Mesangial cell (primary cell): Measurements from ENCODE around the gene EIF4E2. TPM values are rescaled to one million over a fixed set of nuclear protein-coding genes. Genes with fewer than 3 reads are reported as not detected.

Source experiments
- total RNA-seq: library from RNA; depleted of rRNA; stranded (reverse); fragments of >200 nt; gene quantifications from 2 replicates; pipeline ENCODE4 v1.2.3, GENCODE V29; 2015

EIF4E2 gene, protein sequence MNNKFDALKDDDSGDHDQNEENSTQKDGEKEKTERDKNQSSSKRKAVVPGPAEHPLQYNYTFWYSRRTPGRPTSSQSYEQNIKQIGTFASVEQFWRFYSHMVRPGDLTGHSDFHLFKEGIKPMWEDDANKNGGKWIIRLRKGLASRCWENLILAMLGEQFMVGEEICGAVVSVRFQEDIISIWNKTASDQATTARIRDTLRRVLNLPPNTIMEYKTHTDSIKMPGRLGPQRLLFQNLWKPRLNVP
- 59.1 and 85.1 TPM in 2 replicates for total RNA-seq

DNA sequence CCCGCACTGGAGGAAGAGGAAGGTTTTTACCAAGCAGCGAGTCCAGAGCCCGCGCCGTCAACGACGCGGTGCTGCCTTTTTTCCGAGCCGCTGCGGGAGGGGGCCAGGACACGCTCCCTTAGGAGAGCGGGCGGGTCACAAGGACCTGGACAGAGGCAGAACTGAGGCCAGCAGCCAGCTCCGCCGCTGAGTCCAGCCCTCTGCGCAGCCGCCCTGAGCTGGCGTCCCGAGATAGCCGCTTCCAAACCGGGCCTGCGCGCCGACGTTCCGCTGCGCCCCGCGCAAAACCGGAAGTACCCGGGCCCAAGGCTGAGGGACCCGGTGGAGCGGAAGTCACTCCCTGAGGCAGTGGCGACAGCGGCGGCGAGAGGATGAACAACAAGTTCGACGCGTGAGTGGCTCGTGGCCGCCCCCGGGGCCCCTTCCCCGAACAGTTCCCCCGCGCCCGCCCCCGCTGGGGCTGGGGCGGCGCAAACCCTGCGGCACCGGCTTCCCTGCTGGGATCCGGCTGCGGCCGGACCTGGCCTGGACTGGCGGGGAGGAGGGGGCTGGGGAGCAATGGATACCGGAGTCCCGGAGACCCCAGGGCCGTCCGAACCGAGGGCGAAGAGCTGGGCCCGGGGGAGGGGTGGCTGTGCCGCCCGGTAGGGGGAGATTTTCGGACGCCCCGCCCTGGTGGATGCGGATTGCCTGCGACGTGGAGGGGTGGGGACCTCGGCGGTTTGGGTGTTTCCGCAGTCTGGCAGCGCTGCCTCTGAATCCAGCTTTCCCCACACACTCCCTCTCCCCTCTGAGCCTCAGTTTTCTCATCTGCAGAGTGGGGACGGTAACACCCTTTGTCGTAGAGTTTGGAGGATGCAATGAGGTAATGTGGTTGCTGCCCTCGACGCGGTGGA is at the start of gene EIF4E2, which contains the start of gene TIGD1:
EIF4E2 (plus strand) TSS at position 336 of the 896 bp plus-strand sequence; CDS start at position 372, 36 bp downstream.
TIGD1 (minus strand) TSS at position 204 of the 896 bp plus-strand sequence. CDS start 675 bp downstream, outside the sequence.

DNA sequence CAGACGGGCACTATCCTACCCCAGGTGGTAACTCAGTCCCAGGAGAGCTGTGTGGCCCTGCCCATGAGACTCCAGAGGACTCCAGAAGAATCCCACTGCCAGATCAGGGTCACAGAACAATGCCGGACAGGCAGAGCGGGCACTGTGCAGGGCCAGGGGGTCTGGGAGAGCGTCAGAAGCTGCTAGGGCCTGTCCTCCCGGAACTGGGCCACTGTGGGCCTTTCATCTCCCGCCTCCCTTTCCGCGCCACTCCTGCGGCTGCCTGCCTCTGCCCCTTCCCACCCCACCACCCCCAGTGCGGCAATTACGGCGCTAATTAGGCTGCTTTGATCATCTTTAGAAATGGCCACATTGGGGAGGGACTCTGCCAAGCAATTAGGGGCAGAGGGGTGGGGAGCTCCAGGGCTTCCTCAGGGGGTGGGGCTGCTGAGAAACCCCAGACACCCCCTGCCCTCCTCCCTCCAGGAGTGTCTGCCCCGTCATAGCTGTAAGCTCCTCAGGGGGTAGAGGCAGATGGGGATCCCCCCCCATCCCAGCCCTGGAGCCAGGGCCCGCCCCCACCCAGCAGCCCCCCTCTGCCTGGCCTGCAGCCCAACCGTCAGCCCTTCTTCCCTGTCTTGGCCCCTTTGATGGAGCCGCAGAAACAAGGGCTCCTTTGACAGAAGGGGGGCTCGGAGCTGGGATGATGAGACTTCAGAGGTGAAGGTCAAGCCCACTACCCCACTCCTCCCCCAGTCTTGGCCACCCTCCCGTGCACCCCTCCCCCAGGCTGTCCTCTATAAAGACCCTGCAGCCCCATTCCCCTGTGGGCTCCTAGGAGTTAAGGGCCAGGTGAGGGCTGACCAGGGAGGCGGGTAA is 30.7 kb upstream of the EIF4E2 start, which contains the start of gene PRSS56:
PRSS56 (plus strand) TSS at position 808 of the 858 bp plus-strand sequence. CDS start 211 bp downstream, outside the sequence.

GRCh38 chr2:232525791-232526371 is 24.6 kb upstream of the EIF4E2 start, which contains the start of gene CHRND:
CHRND (plus strand) TSS chr2:232526160; CDS start chr2:232526216, 56 bp downstream.

DNA sequence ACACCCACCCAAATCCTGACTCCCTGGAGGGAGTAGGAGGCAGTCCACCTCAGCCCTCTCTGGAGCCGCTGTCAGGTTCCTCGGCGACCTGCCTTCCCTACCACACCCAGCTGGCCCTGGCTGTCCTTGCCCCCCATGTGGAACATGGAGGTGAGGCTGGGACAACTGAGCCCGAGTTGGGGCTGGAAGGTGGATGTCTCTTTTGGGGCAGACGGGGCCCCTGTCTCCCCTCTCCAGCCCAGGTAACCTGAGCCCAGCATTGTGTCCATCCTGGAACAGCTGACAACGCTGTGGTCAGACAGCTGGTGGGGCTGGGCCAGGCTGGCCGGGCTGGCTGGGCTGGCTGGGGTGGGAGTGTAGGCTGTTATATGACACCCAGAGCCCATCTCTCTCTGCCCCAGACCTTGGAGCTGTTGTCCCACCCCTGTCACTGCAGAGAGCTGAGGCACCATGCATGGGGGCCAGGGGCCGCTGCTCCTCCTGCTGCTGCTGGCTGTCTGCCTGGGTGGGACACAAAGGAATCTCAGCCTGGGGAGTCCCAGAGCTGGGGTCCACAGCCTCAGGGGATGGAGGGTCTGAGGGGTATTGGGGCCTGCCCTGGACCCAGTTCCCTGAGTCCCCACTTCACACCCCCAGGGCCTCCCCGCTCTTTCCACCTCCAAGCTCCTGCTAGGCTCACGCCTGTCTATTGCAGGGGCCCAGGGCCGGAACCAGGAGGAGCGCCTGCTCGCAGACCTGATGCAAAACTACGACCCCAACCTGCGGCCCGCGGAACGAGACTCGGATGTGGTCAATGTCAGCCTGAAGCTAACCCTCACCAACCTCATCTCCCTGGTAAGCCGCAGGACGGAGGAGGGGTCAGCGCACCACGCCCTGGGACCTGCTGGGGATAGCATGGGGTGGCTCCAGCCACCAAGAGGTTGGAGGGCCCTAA is 10.9 kb upstream of the EIF4E2 start, which contains the start of gene CHRNG:
CHRNG (plus strand) TSS at position 395 of the 934 bp plus-strand sequence; CDS start at position 451, 56 bp downstream.

Other genes starting within 250 kb of the EIF4E2 start
- gene ALPP, start 171.9 kb upstream of the EIF4E2 start, total RNA-seq: not detected in 2 replicates
- gene ALPG, start 143.8 kb upstream of the EIF4E2 start, total RNA-seq: not detected in 2 replicates
- not detected in 2 replicates for gene ALPI, start 94.5 kb upstream of the EIF4E2 start, total RNA-seq
- gene ECEL1, start 62.9 kb upstream of the EIF4E2 start, total RNA-seq: 0.33 TPM in 1 of 2 replicates, not detected in the other
- not detected in 2 replicates for gene PRSS56, start 30.3 kb upstream of the EIF4E2 start, total RNA-seq
- not detected in 2 replicates for gene CHRND, start 24.5 kb upstream of the EIF4E2 start, total RNA-seq
- not detected in 2 replicates for gene CHRNG, start 11.0 kb upstream of the EIF4E2 start, total RNA-seq
- gene TIGD1, start 132 bp upstream of the EIF4E2 start, total RNA-seq: 1.4 and 2.3 TPM in 2 replicates
- gene EFHD1, start 82.9 kb downstream of the EIF4E2 start, total RNA-seq: 3.7 and 13.8 TPM in 2 replicates
- gene GIGYF2, start 146.6 kb downstream of the EIF4E2 start, total RNA-seq: 19.4 and 28.3 TPM in 2 replicates
- gene KCNJ13, start 225.9 kb downstream of the EIF4E2 start, total RNA-seq: 0.13 TPM in 1 of 2 replicates, not detected in the other